DLD1 (cell line): ENCODE measurements around the gene USP2.

Source experiments
- in situ Hi-C: cut with HindIII; loops from 2 replicates; pipeline ENCODE4 v1.10.0; 2017; ENCODE audit warnings: low sequenced_read_pairs

The USP2 gene

GRCh38 chr11:119344291-119345010 is 37.0 kb downstream of the USP2 start:
- in situ Hi-C loops: no loop called here

- in situ Hi-C loops: no loop called here
These were observed 37.8 kb downstream of the USP2 start for GRCh38 chr11:119343726-119344125.

- in situ Hi-C loops: no loop called here
These were observed 38.9 kb downstream of the USP2 start for GRCh38 chr11:119342362-119343130.

GRCh38 chr11:119342023-119342300 is 39.5 kb downstream of the USP2 start:
- in situ Hi-C loops: no loop called here

GRCh38 chr11:119341222-119342022 is 40.1 kb downstream of the USP2 start:
- in situ Hi-C loops: no loop called here

- in situ Hi-C loops: no loop called here
These were observed 40.9 kb downstream of the USP2 start, which contains the start of gene C1QTNF5 for GRCh38 chr11:119340335-119341221. TSS of gene C1QTNF5 (minus strand) at chr11:119340883. CDS start at chr11:119340397, 486 bp downstream.

- in situ Hi-C loops: no loop called here
These were observed 41.7 kb downstream of the USP2 start for GRCh38 chr11:119339589-119340334.

GRCh38 chr11:119338965-119339588 is 42.4 kb downstream of the USP2 start:
- in situ Hi-C loops: no loop called here

- in situ Hi-C loops: no loop called here
These were observed 43.1 kb downstream of the USP2 start for GRCh38 chr11:119338318-119338890.

GRCh38 chr11:119337581-119338317 is 43.7 kb downstream of the USP2 start:
- in situ Hi-C loops: no loop called here

- in situ Hi-C loops: no loop called here
These were observed 44.6 kb downstream of the USP2 start for GRCh38 chr11:119336744-119337469.

GRCh38 chr11:119335655-119336543 is 45.6 kb downstream of the USP2 start:
- in situ Hi-C loops: no loop called here

- in situ Hi-C loops: no loop called here
These were observed 46.3 kb downstream of the USP2 start for GRCh38 chr11:119335091-119335654.

- in situ Hi-C loops: no loop called here
These were observed 47.1 kb downstream of the USP2 start, which contains the start of gene RNF26 for GRCh38 chr11:119334174-119334930. TSS of gene RNF26 (plus strand) at chr11:119334527. CDS start at chr11:119335123, 596 bp downstream.

GRCh38 chr11:119332111-119332765 is 49.3 kb downstream of the USP2 start:
- in situ Hi-C loops: no loop called here
